DMS 273 treated with DMSO at 0.1 percent for 48 hours (cell line): ENCODE data around the gene DYNAP.

ENCODE experiments used
- DNase-seq: peaks from one replicate; lab custom pipeline; 2025; lab: John Stamatoyannopoulos, UW

DYNAP gene

GRCh38 chr18:54590945-54591344 is at the start of gene DYNAP:
Gene DYNAP (plus strand): TSS chr18:54591245. CDS start chr18:54591283, 38 bp downstream.
- DNase-seq: no peak

GRCh38 chr18:54551590-54551989 is 39.5 kb upstream of the DYNAP start:
- no peak for DNase-seq

- no peak for DNase-seq
Measured at GRCh38 chr18:54555286-54555685, 35.8 kb upstream of the DYNAP start.

- DNase-seq: no peak
Measured at GRCh38 chr18:54555996-54556395, 35.0 kb upstream of the DYNAP start.

- no peak for DNase-seq
Measured at GRCh38 chr18:54557958-54558357, 33.1 kb upstream of the DYNAP start.

GRCh38 chr18:54558609-54559585 is 32.1 kb upstream of the DYNAP start:
- no peak for DNase-seq

- DNase-seq: no peak
Measured at GRCh38 chr18:54561706-54562267, 29.3 kb upstream of the DYNAP start.

- no peak for DNase-seq
Measured at GRCh38 chr18:54580202-54580729, 10.8 kb upstream of the DYNAP start.

- DNase-seq: no peak
Measured at GRCh38 chr18:54584065-54584464, 7.0 kb upstream of the DYNAP start.

GRCh38 chr18:54585743-54586142 is 5.3 kb upstream of the DYNAP start:
- no peak for DNase-seq

GRCh38 chr18:54604211-54604610 is 13.2 kb downstream of the DYNAP start:
- DNase-seq: no peak

- no peak for DNase-seq
Measured at GRCh38 chr18:54606835-54607212, 15.8 kb downstream of the DYNAP start.

GRCh38 chr18:54607213-54608027 is 16.4 kb downstream of the DYNAP start:
- no peak for DNase-seq

GRCh38 chr18:54608028-54608642 is 17.1 kb downstream of the DYNAP start:
- no peak for DNase-seq

GRCh38 chr18:54611816-54612215 is 20.8 kb downstream of the DYNAP start:
- DNase-seq: no peak

- no peak for DNase-seq
Measured at GRCh38 chr18:54612237-54612636, 21.2 kb downstream of the DYNAP start.

- no peak for DNase-seq
Measured at GRCh38 chr18:54613174-54613573, 22.1 kb downstream of the DYNAP start.

- DNase-seq: no peak
Measured at GRCh38 chr18:54616220-54616848, 25.3 kb downstream of the DYNAP start.

GRCh38 chr18:54622084-54622483 is 31.0 kb downstream of the DYNAP start:
- no peak for DNase-seq

- no peak for DNase-seq
Measured at GRCh38 chr18:54626779-54627178, 35.7 kb downstream of the DYNAP start.

- DNase-seq: no peak
Measured at GRCh38 chr18:54630963-54631362, 39.9 kb downstream of the DYNAP start.
